Fibroblast of lung (primary cell): ENCODE results near the gene P2RY11. TPM values are rescaled to one million over a fixed set of nuclear protein-coding genes. Genes with fewer than 3 reads are reported as not detected.

Source experiments
- DNase-seq, 2 donors: peaks; one replicate each; pipeline versions ENCODE4 v3.0.0 to v3.0.0-alpha.2; 2010; ENCODE audit warnings: low read depth in 2 of 2
- H2AFZ ChIP-seq: 2 replicates; pipeline ENCODE4 v1.5.1; 2012; ENCODE audit warnings: low read length, control low read depth, inconsistent platforms
- H3K27ac ChIP-seq: 2 replicates; pipeline ENCODE4 v1.5.1; 2011; ENCODE audit warnings: low read length, control low read depth; ENCODE audit not compliant: insufficient read depth
- H3K27me3 ChIP-seq: 2 replicates; pipeline ENCODE4 v1.5.1; 2011; ENCODE audit warnings: mild to moderate bottlenecking, low read length; ENCODE audit not compliant: control insufficient read depth, insufficient read depth
- H3K36me3 ChIP-seq: 2 replicates; pipeline ENCODE4 v1.5.1; 2011; ENCODE audit warnings: low read length; ENCODE audit not compliant: control insufficient read depth, insufficient read depth
- H3K4me1 ChIP-seq: 2 replicates; pipeline ENCODE4 v1.5.1; 2011; ENCODE audit warnings: low read length; ENCODE audit not compliant: control insufficient read depth, insufficient read depth; ENCODE audit errors: extremely low read depth
- H3K4me2 ChIP-seq: 2 replicates; pipeline ENCODE4 v1.5.1; 2011; ENCODE audit warnings: low read length, control low read depth; ENCODE audit not compliant: insufficient read depth; ENCODE audit errors: extremely low read depth
- H3K4me3 ChIP-seq, 4 experiments: fragments of 200-600 bp in 1 of 4; sonication (generic) in 1 of 4; replicated peaks in 1 of 4; 2 replicates each; pipeline ENCODE4 v1.5.1; 2011 to 2016; ENCODE audit warnings: low read length in 4 of 4, low read depth in 3 of 4, mild to moderate bottlenecking in 3 of 4, control low read depth in 2 of 4, inconsistent platforms in 1 of 4, mixed read lengths in 1 of 4; ENCODE audit not compliant: insufficient read depth in 1 of 4; ENCODE audit errors: control extremely low read depth in 1 of 4
- H3K79me2 ChIP-seq: 2 replicates; pipeline ENCODE4 v1.5.1; 2012; ENCODE audit warnings: mild to moderate bottlenecking, low read length, inconsistent platforms; ENCODE audit not compliant: control insufficient read depth, insufficient read depth
- H3K9ac ChIP-seq: 2 replicates; pipeline ENCODE4 v1.5.1; 2011; ENCODE audit warnings: mild to moderate bottlenecking, low read length, control low read depth; ENCODE audit not compliant: insufficient read depth
- H3K9me3 ChIP-seq: 2 replicates; pipeline ENCODE4 v1.5.1; 2012; ENCODE audit warnings: low read depth, low read length; ENCODE audit not compliant: control insufficient read depth, insufficient read depth
- H4K20me1 ChIP-seq: 2 replicates; pipeline ENCODE4 v1.5.1; 2011; ENCODE audit warnings: low read length; ENCODE audit not compliant: control insufficient read depth, insufficient read depth; ENCODE audit errors: extremely low read depth
- CTCF ChIP-seq, 2 donors: IDR thresholded peaks in 1 of 2; conservative IDR thresholded peaks in 1 of 2; 1 replicate in 1 of 2; 2 replicates in 1 of 2; pipeline ENCODE4 v1.5.1; 2011 to 2012; ENCODE audit warnings: low read length in 2 of 2, control low read depth in 1 of 2, inconsistent platforms in 1 of 2, low read depth in 1 of 2, mild to moderate bottlenecking in 1 of 2
- EZH2 ChIP-seq: IDR thresholded peaks from 2 replicates; pipeline ENCODE4 v1.5.1; 2012; ENCODE audit warnings: low read length, control low read depth, mild to moderate bottlenecking; ENCODE audit errors: missing control alignments
- polyA plus RNA-seq, 2 donors: library from polyadenylated mRNA; depleted of rRNA in 1 of 2; stranded (reverse) in 1 of 2; unstranded in 1 of 2; fragments of >200 nt; gene quantifications; 2 replicates each; pipeline ENCODE4 v1.2.1, GENCODE V29; 2011 to 2012; ENCODE audit warnings: missing spikeins in 1 of 2
- total RNA-seq: library from RNA; depleted of rRNA; stranded (reverse); fragments of >200 nt; gene quantifications from 2 replicates; pipeline ENCODE4 v1.2.1, GENCODE V29; 2014

P2RY11 gene
- total and polyA plus RNA-seq, 2 donors (not counting 1 experiment from before 2014, with no cell fraction given), result 0.68 to 3.3 TPM

- no peaks in the 10 kb centered on the region for H4K20me1 ChIP-seq
- H3K4me2 ChIP-seq, result peak overlapping the region; percentile 95
- no peak overlapping the region for H2AFZ ChIP-seq
- H3K9me3 ChIP-seq, result no peaks in the 10 kb centered on the region
- H3K4me1 ChIP-seq, result peaks cover 9% of the 10 kb centered on the region
- no peaks in the 10 kb centered on the region for H3K27me3 ChIP-seq
- TF ChIP-seq CTCF (conservative IDR thresholded peaks at IDR 0.05 in 1 of 2, IDR thresholded peaks at IDR 0.05 in 1 of 2; ENCODE audit: low read depth in 1 of 2, low read length in 2 of 2) (no peak), EZH2 (no peak)
- peaks cover 12% of the 10 kb centered on the region for H3K79me2 ChIP-seq
- H3K9ac ChIP-seq, result peak overlapping the region; percentile 94
- peaks cover 21% of the 10 kb centered on the region for H3K36me3 ChIP-seq
- peak overlapping the region; percentile 86 to 99 (median 97) for H3K4me3 ChIP-seq
- H3K27ac ChIP-seq, result peak overlapping the region; percentile 93
- no peak for DNase-seq
Measured at GRCh38 chr19:10118960-10119359, 7.5 kb downstream of the P2RY11 start.

- H3K4me3 ChIP-seq, result peak overlapping the region in 2 of 4 experiments; percentile 6 to 35
- H3K9me3 ChIP-seq, result no peaks in the 10 kb centered on the region
- H3K36me3 ChIP-seq, result peaks cover 10% of the 10 kb centered on the region
- peaks cover 9% of the 10 kb centered on the region for H3K4me1 ChIP-seq
- H3K27ac ChIP-seq, result peak overlapping the region; percentile 27
- peaks cover 12% of the 10 kb centered on the region for H3K79me2 ChIP-seq
- H3K27me3 ChIP-seq, result no peaks in the 10 kb centered on the region
- peak overlapping the region; percentile 48 for H3K4me2 ChIP-seq
- H4K20me1 ChIP-seq, result no peaks in the 10 kb centered on the region
- no peak overlapping the region for H3K9ac ChIP-seq
- no peak overlapping the region for H2AFZ ChIP-seq
- peak; percentile 73 to 88 for DNase-seq
- TF ChIP-seq CTCF (conservative IDR thresholded peaks at IDR 0.05 in 1 of 2, IDR thresholded peaks at IDR 0.05 in 1 of 2; ENCODE audit: low read depth in 1 of 2, low read length in 2 of 2) (no peak), EZH2 (no peak)
Measured at GRCh38 chr19:10120538-10121189, 9.2 kb downstream of the P2RY11 start.

- Histone ChIP-seq H3K36me3 (no peaks in the 10 kb centered on the region), H4K20me1 (no peaks in the 10 kb centered on the region), H3K4me3 (no peak overlapping the region), H3K4me1 (peaks cover 9% of the 10 kb centered on the region), H3K79me2 (peaks cover 12% of the 10 kb centered on the region), H3K9ac (no peak overlapping the region), H3K9me3 (no peaks in the 10 kb centered on the region), H3K27ac (peak overlapping the region; percentile 56), H3K27me3 (no peaks in the 10 kb centered on the region), H3K4me2 (no peak overlapping the region), H2AFZ (no peak overlapping the region)
- no peak for TF ChIP-seq CTCF (conservative IDR thresholded peaks at IDR 0.05 in 1 of 2, IDR thresholded peaks at IDR 0.05 in 1 of 2; ENCODE audit: low read depth in 1 of 2, low read length in 2 of 2)
- no peak for TF ChIP-seq EZH2
- peak; percentile 64 to 75 for DNase-seq
Measured at GRCh38 chr19:10122045-10122444, 10.6 kb downstream of the P2RY11 start.
